K562 (cell line): ENCODE measurements around the gene ERP44. TPM values are rescaled to one million over a fixed set of nuclear protein-coding genes. Genes with fewer than 3 reads are reported as not detected.

Experiments used
- ATF7 ChIP-seq: fragments of 450-650 bp; IDR thresholded peaks from 2 replicates; pipeline ENCODE4 v1.7.1; 2014; ENCODE audit warnings: mild to moderate bottlenecking, moderate library complexity
- ELF2 ChIP-seq: fragments of 250-450 bp; sonication (Bioruptor Pico); IDR thresholded peaks from 2 replicates; pipeline ENCODE4 v1.5.0; 2021; ENCODE audit warnings: mild to moderate bottlenecking
- HCFC1 ChIP-seq: IDR thresholded peaks from 2 replicates; pipeline ENCODE4 v1.6.1; 2012; ENCODE audit warnings: low read depth, low read length, improper control_type of control experiment
- KAT2B ChIP-seq: IDR thresholded peaks from one replicate; pipeline ENCODE4 v1.6.1; 2012; ENCODE audit warnings: low read depth, mild to moderate bottlenecking, control low read depth, inconsistent platforms, low read length, moderate library complexity
- MAZ ChIP-seq, 2 experiments: fragments of 450-650 bp in 1 of 2; sonication (generic) in 1 of 2; formaldehyde crosslinking; IDR thresholded peaks in 1 of 2; conservative IDR thresholded peaks in 1 of 2; 2 replicates each; pipeline versions ENCODE4 v1.4.0 to v1.5.0; 2020; ENCODE audit warnings: mild to moderate bottlenecking in 1 of 2, missing genetic modification reagents in 1 of 2
- NFE2 ChIP-seq: IDR thresholded peaks from 2 replicates; pipeline ENCODE4 v1.6.1; 2014; ENCODE audit warnings: antibody characterized with exemption, low read depth
- SNIP1 ChIP-seq: fragments of 450-650 bp; IDR thresholded peaks from 2 replicates; pipeline ENCODE4 v1.7.1; 2017; ENCODE audit warnings: low read depth, mild to moderate bottlenecking
- polyA plus RNA-seq, 8 experiments: library from polyadenylated mRNA; depleted of rRNA in 4 of 8; stranded (reverse) in 5 of 8; unstranded in 3 of 8; fragments of >200 nt; fragmentation: Nextera tagmentation in 2 of 8; fragmentation: Illumina TruSeq in 1 of 8; extraction: Ambion mirVana in 2 of 8; extraction: Trizol in 1 of 8; gene quantifications; 2 replicates each; pipeline versions ENCODE4 v1.2.1 to v1.2.3, GENCODE V29; 2011 to 2014; ENCODE audit warnings: inconsistent platforms in 1 of 8, missing spikeins in 1 of 8
- total RNA-seq, 7 experiments: library from RNA; depleted of rRNA in 6 of 7; stranded (reverse); fragments of >200 nt in 6 of 7; fragmentation: Illumina TruSeq in 2 of 7; extraction: Trizol in 2 of 7; gene quantifications; 2 replicates each; pipeline versions ENCODE4 v1.2.1 to v1.2.3, GENCODE V29; 2011 to 2021; ENCODE audit warnings: low replicate concordance in 1 of 7
- TF ChIP-seq, protein P1 (sequence below): fragments of 450-650 bp; IDR thresholded peaks from 2 replicates; pipeline ENCODE4 v1.6.1; 2018; ENCODE audit not compliant: partially characterized antibody
- TF ChIP-seq, protein P2 (sequence below), 2 experiments: fragments of 150-350 bp in 1 of 2; IDR thresholded peaks; 2 replicates each; pipeline ENCODE4 v1.6.1; 2012 to 2016; ENCODE audit warnings: low read depth in 2 of 2, low read length in 2 of 2, mild to moderate bottlenecking in 1 of 2, moderate library complexity in 1 of 2
- TF ChIP-seq, protein P3 (sequence below): fragments of 450-650 bp; IDR thresholded peaks from 2 replicates; pipeline ENCODE4 v1.6.1; 2017; ENCODE audit warnings: antibody characterized with exemption, mild to moderate bottlenecking
- TF ChIP-seq, protein P4 (sequence below): fragments of 450-650 bp; IDR thresholded peaks from 2 replicates; pipeline ENCODE4 v1.6.1; 2016; ENCODE audit warnings: mild to moderate bottlenecking

The ERP44 gene
- total and polyA plus RNA-seq, 9 of the 15 experiments (the other 6 are each of a cell fraction or from before 2014, with no cell fraction given): 9.2 to 23.4 (median 13.6) TPM

DNA sequence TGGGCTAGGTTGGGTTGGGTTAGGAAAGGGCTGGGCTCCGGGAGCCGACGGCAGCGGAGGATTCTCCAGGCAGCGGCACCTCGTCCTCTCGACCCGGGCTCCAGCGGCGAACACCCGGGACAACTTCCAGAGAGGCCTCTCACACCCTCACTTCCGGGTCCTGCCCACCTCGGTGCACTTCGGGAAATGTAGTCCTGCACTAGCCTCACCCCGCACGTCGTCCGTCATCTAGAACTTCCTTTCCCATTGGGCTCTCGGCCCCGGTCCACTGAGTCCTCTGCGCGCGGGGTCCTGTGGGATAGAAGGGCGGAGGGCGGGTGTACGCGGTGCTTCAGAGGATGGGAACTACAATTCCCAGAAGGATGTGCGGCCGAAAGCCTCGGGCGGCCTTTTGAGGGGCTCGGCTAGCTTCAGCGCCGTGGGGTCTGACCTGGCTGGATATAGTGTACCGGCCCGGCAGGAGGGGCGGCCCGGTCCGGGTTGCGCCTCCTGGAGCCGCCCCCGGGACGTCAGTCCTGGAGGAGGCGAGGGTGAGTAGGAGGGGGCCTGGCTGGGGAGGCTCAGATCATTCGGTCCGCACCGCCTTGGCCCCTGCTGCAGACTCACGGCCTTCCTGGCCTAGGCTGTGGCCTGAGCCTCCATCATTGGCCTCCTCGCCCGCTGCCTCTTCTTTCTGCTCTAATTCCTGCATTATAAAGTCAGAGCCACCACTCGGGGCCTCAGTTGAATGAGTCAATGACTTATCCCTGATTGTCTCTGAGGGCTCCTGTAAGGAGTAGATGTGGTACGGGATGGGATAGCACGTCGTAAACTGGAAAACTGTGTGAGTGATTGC, at the start of gene ERP44, which contains the start of gene INVS (continued):
- TF ChIP-seq, protein P1, sequence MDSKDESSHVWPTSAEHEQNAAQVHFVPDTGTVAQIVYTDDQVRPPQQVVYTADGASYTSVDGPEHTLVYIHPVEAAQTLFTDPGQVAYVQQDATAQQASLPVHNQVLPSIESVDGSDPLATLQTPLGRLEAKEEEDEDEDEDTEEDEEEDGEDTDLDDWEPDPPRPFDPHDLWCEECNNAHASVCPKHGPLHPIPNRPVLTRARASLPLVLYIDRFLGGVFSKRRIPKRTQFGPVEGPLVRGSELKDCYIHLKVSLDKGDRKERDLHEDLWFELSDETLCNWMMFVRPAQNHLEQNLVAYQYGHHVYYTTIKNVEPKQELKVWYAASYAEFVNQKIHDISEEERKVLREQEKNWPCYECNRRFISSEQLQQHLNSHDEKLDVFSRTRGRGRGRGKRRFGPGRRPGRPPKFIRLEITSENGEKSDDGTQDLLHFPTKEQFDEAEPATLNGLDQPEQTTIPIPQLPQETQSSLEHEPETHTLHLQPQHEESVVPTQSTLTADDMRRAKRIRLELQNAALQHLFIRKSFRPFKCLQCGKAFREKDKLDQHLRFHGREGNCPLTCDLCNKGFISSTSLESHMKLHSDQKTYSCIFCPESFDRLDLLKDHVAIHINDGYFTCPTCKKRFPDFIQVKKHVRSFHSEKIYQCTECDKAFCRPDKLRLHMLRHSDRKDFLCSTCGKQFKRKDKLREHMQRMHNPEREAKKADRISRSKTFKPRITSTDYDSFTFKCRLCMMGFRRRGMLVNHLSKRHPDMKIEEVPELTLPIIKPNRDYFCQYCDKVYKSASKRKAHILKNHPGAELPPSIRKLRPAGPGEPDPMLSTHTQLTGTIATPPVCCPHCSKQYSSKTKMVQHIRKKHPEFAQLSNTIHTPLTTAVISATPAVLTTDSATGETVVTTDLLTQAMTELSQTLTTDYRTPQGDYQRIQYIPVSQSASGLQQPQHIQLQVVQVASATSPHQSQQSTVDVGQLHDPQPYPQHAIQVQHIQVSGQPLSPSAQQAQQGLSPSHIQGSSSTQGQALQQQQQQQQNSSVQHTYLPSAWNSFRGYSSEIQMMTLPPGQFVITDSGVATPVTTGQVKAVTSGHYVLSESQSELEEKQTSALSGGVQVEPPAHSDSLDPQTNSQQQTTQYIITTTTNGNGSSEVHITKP: peak; percentile 38
- TF ChIP-seq, protein P2, sequence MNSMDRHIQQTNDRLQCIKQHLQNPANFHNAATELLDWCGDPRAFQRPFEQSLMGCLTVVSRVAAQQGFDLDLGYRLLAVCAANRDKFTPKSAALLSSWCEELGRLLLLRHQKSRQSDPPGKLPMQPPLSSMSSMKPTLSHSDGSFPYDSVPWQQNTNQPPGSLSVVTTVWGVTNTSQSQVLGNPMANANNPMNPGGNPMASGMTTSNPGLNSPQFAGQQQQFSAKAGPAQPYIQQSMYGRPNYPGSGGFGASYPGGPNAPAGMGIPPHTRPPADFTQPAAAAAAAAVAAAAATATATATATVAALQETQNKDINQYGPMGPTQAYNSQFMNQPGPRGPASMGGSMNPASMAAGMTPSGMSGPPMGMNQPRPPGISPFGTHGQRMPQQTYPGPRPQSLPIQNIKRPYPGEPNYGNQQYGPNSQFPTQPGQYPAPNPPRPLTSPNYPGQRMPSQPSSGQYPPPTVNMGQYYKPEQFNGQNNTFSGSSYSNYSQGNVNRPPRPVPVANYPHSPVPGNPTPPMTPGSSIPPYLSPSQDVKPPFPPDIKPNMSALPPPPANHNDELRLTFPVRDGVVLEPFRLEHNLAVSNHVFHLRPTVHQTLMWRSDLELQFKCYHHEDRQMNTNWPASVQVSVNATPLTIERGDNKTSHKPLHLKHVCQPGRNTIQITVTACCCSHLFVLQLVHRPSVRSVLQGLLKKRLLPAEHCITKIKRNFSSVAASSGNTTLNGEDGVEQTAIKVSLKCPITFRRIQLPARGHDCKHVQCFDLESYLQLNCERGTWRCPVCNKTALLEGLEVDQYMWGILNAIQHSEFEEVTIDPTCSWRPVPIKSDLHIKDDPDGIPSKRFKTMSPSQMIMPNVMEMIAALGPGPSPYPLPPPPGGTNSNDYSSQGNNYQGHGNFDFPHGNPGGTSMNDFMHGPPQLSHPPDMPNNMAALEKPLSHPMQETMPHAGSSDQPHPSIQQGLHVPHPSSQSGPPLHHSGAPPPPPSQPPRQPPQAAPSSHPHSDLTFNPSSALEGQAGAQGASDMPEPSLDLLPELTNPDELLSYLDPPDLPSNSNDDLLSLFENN (IDR thresholded peaks at IDR 0.05; ENCODE audit: low read depth in 2 of 2, low read length in 2 of 2): 0 out of 4 replicates have a peak, but pooled peaks of 1 of the 2 experiments have one; percentile 30
- TF ChIP-seq SNIP1: no peak
- TF ChIP-seq, protein P3, sequence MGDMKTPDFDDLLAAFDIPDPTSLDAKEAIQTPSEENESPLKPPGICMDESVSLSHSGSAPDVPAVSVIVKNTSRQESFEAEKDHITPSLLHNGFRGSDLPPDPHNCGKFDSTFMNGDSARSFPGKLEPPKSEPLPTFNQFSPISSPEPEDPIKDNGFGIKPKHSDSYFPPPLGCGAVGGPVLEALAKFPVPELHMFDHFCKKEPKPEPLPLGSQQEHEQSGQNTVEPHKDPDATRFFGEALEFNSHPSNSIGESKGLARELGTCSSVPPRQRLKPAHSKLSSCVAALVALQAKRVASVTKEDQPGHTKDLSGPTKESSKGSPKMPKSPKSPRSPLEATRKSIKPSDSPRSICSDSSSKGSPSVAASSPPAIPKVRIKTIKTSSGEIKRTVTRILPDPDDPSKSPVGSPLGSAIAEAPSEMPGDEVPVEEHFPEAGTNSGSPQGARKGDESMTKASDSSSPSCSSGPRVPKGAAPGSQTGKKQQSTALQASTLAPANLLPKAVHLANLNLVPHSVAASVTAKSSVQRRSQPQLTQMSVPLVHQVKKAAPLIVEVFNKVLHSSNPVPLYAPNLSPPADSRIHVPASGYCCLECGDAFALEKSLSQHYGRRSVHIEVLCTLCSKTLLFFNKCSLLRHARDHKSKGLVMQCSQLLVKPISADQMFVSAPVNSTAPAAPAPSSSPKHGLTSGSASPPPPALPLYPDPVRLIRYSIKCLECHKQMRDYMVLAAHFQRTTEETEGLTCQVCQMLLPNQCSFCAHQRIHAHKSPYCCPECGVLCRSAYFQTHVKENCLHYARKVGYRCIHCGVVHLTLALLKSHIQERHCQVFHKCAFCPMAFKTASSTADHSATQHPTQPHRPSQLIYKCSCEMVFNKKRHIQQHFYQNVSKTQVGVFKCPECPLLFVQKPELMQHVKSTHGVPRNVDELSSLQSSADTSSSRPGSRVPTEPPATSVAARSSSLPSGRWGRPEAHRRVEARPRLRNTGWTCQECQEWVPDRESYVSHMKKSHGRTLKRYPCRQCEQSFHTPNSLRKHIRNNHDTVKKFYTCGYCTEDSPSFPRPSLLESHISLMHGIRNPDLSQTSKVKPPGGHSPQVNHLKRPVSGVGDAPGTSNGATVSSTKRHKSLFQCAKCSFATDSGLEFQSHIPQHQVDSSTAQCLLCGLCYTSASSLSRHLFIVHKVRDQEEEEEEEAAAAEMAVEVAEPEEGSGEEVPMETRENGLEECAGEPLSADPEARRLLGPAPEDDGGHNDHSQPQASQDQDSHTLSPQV: peak; percentile 94
- peak; percentile 99 for TF ChIP-seq ELF2 (CRISPR knock-in tag)
- no peak for TF ChIP-seq NFE2
- TF ChIP-seq HCFC1: peak; percentile 98
- TF ChIP-seq KAT2B: no peak
- TF ChIP-seq MAZ (CRISPR knock-in tag; conservative IDR thresholded peaks at IDR 0.05 in 1 of 2, IDR thresholded peaks at IDR 0.05 in 1 of 2): peak; percentile 72 to 94
- TF ChIP-seq, protein P4, sequence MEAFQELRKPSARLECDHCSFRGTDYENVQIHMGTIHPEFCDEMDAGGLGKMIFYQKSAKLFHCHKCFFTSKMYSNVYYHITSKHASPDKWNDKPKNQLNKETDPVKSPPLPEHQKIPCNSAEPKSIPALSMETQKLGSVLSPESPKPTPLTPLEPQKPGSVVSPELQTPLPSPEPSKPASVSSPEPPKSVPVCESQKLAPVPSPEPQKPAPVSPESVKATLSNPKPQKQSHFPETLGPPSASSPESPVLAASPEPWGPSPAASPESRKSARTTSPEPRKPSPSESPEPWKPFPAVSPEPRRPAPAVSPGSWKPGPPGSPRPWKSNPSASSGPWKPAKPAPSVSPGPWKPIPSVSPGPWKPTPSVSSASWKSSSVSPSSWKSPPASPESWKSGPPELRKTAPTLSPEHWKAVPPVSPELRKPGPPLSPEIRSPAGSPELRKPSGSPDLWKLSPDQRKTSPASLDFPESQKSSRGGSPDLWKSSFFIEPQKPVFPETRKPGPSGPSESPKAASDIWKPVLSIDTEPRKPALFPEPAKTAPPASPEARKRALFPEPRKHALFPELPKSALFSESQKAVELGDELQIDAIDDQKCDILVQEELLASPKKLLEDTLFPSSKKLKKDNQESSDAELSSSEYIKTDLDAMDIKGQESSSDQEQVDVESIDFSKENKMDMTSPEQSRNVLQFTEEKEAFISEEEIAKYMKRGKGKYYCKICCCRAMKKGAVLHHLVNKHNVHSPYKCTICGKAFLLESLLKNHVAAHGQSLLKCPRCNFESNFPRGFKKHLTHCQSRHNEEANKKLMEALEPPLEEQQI: peak; percentile 68; the same call in 1 of the 2 replicates
- TF ChIP-seq ATF7: peak; percentile 78
